Measurements from ENCODE around the gene ACSL6.

- TF ChIP-seq CTCF (IDR thresholded peaks at IDR 0.05) (no peak), EP300 (IDR thresholded peaks at IDR 0.05) (no peak), POLR2AphosphoS5 (IDR thresholded peaks at IDR 0.05) (no peak), POLR2A (IDR thresholded peaks at IDR 0.05) (no peak)
Observed at GRCh38 chr5:132024117-132024435, 12.6 kb upstream of the ACSL6 start.
